ENCODE data around the gene STEAP3.

GRCh38 chr2:119178776-119179175 is 44.9 kb upstream of the STEAP3 start:
- TF ChIP-seq CTCF (IDR thresholded peaks at IDR 0.05), result no peak
- TF ChIP-seq NR1H2 (CRISPR knock-in tag; IDR thresholded peaks at IDR 0.05), result no peak
- no peak for TF ChIP-seq SP1 (CRISPR knock-in tag; conservative IDR thresholded peaks at IDR 0.05)
- TF ChIP-seq GABPB1 (CRISPR knock-in tag; IDR thresholded peaks at IDR 0.05), result no peak
- no peak for TF ChIP-seq ETV6 (CRISPR knock-in tag; IDR thresholded peaks at IDR 0.05)
